NCI-H2171 treated with DMSO at 0.1 percent for 48 hours (cell line): Measurements from ENCODE around the gene CBLB.
A peak's percentile ranks its signal among the peaks of the same experiment; 100 is the strongest.

ENCODE experiments used
- DNase-seq: peaks from one replicate; lab custom pipeline; 2025; lab: John Stamatoyannopoulos, UW

The CBLB gene

GRCh38 chr3:105845488-105845887 lies 23.3 kb downstream of the CBLB start:
- DNase-seq: no peak

GRCh38 chr3:105844704-105845103 lies 24.1 kb downstream of the CBLB start:
- no peak for DNase-seq

- no peak for DNase-seq
Measured at GRCh38 chr3:105843994-105844393, 24.8 kb downstream of the CBLB start.

- DNase-seq: peak; percentile 31
Measured at GRCh38 chr3:105842943-105843342, 25.9 kb downstream of the CBLB start.

DNA sequence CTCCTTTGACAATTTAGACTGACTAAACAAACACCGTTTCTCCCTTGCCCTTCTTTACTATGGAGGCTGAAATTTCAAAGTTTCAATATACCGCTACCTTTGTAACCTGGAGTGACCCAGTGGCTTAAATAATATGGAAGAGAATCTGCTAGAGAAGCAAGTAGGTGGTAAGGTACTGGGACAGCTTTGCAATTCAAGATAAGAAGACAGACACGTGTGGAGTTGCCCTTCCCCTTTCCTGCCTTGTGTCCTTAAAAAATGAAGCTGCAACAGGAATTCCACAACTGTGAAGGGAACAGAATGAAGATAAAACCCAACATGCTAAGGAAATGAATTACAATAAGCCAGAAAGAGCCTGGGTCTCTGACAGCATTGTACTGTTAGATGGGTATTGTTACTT lies 26.4 kb downstream of the CBLB start:
- no peak for DNase-seq

DNA sequence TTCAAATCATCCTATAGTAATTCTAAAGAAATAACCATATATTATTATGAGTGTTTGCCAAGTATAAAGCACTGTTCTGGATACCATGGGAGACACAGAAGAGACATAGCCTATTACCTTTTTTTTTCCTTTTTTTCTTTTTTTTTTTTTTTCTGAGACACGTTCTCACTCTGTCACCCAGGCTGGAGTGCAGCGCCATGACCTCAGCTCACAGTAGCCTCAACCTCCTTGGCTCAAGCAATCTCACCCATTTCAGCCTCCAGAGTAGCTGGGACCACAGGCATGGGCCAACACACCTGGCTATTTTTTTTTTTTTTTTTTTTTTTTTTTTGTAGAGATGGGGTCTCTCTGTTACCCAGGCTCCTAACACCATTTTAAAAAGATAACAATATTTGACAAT lies 30.9 kb downstream of the CBLB start:
- DNase-seq: no peak

DNA sequence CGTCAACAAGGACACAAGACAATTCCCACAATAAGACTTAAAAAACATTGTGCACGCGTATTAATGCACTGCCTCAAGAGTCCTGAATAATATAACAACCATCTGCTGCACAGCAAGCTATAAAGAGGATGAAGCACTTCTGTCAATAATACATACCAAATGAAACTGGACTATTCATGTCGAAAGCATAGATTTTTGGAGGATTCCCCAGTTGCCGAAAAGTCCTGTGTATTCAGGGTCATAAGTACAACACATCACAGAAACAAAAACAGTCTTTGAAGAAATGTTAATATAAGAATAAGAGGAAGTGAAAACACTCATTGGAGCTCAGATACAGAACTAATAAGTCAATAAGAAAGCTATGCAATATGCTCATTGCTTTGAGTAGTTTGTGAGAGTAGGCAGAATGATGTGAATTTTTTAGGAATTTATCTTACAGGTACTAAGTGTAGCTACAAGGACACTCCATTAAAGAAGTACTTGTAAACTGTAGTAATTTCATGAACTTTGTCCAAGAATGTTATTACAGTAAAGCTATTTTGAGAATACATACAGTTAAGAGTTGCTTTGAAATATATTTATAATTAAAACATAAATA lies 31.6 kb downstream of the CBLB start:
- peak; percentile 51 for DNase-seq

DNA sequence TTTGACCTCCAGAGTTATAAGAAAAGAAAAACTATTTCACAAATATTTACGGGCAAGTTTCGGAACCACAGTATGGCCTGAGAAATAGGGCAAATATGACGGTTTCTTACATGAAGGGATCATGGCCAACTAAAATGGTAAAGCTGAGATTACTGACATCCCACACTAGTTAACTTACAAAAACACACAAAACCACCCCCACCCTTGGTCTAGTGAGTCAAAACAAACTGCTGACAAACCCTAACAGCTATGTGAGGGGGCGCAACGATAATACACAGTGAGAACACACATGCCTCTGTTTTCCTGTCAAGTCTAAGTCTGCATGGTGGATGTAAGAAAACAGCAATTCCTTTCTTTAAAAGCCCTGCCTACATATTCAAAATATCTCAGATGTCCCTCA lies 32.3 kb downstream of the CBLB start:
- DNase-seq: no peak

DNA sequence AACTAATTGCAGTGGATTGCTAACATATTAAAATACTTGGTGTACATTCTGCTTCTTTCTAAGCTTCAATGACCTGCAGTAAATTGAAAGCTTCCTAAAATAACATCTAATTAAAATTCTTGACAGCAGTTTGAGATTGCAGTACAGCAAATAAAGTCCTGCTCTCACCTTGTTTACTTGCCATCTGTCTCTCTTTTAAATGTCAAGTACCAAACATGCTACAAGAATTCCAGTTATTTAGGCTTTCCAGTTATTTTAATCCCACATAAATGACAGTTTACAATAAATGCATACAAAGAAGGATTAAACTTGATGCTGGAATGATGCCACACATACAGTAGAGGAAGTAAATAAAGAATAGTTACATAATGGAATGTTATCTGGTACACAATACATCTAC lies 33.2 kb downstream of the CBLB start:
- DNase-seq: peak; percentile 67

- no peak for DNase-seq
Measured at GRCh38 chr3:105834768-105835167, 34.0 kb downstream of the CBLB start.

GRCh38 chr3:105832644-105833043 lies 36.2 kb downstream of the CBLB start:
- DNase-seq: no peak

- DNase-seq: no peak
Measured at GRCh38 chr3:105830836-105831235, 38.0 kb downstream of the CBLB start.

- DNase-seq: peak; percentile 38
Measured at GRCh38 chr3:105829871-105830622, 38.8 kb downstream of the CBLB start.

DNA sequence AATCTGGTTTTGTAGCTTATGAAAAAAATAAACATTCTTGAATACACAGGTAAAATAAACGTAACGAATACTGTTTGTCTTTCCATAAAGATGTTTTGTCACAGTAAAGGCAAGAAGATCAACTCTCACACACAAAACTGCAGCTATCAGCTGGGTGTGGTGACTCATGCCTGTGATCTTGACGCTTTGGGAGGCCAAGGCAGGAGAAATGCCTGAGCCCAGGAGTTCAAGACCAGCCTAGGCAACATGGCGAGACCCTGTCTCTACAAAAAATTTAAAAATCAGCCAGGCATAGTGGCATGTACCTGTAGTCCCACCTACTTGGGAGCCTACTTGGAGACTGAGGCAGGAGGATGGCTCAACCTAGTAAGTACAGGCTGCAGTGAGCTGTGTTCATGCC lies 39.6 kb downstream of the CBLB start:
- no peak for DNase-seq

DNA sequence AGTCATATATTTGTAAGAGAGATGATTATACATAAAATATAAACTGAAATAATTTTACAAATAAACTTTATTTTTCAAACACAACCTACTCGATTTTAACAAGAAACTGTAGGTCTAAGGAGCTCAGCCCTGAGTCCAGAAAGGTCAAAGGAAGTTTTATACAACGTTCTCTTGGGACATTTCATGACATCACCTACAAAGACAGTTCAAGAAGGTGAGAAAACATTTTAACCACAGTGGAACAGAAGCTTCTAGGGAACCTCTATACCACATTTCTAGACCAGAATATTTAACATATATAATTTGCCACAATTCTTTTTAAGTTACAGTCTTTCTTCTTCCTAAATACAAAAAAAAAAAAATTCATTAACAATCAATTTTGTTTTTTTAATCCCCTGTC lies 40.1 kb downstream of the CBLB start:
- no peak for DNase-seq

GRCh38 chr3:105827959-105828358 lies 40.9 kb downstream of the CBLB start:
- DNase-seq: no peak

DNA sequence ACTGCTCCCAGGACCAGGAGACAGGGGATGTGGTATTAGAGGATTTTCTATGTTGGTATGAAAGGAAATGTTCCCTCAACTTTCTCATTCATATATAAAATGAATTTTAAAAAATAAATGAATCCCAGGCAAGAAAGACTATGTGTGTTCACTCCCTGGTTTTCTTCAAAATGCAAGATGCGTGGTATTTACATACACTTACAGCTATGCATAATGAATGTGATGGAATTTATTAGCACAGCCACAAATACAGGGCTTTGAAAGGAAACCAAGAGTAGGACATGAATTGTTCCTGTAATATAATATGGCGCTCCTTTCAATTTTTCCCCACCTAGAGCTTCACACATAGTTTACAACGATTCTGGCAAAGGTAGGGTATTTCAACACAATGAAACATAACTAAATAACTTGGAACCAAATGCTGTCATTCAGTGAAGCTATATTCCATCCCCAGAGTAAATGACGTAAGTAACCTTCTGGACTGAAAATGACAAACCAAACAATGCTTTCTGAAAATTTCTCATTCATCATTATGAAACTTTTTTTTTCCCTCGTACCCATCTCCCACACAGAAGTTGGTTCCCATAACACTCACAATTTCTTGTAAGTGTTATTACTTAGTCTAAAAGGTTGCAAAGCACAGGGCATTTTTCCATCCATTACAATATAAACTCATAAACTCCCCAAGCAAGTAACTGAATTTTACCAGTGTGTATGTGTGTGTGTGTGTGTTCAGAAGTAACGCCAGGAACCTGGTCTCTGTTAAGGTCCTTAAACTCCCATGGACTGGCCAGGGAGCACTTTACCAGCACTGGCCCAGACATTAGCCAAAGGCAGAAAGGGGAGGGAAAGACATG lies 41.8 kb downstream of the CBLB start:
- no peak for DNase-seq

DNA sequence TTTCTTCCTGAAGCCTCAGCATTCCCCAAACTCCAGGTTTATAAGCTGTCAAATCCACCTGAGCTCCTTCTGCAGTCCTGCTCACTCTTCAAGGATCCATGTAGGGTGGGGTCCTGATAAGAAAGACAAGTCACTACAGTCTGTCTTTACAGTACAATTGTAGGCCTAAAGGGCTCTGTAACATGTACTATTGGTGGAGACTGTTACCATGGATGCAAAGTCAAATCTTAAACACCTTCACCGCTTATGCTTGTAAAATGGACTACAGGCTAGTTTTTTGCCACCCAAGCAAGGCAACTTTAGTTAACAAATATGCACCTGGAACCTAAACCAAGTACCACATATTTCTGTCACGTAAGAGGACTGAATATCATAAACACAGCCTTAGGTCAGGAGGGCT lies 44.7 kb downstream of the CBLB start:
- DNase-seq: no peak

DNA sequence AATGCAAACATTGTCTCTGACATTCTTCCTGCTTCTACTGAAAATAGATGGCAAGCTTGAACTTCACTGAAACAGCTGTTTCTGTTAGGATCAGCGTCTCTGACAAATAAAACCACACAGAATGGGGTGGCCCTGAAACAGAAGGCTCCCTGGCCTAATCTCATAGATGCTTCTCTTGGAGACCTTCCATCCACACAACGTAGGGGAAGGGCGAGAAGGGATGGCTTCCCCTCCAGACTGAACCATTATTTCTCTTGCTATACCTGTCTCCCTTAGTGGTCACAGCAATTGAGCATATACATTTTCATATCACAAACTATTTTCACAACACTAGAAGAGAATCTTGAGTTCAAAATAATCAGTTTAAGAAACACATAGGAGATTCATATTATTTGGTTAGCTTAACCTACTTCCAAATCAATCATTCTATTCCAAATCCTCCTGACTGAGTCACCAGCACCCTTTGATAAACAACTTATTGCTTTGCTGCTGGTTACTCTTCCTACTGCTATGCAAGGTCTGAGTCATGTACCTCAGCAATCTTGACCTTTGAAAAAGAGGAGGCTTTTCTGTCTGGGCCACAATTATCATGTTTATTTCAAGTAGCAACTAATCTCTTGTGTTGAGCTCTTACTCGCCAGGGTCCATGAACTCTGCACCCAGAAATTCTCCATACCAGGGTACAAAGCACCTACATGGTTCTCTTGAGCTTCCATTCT lies 45.5 kb downstream of the CBLB start:
- DNase-seq: no peak

- DNase-seq: no peak
Measured at GRCh38 chr3:105822171-105823123, 46.4 kb downstream of the CBLB start.

DNA sequence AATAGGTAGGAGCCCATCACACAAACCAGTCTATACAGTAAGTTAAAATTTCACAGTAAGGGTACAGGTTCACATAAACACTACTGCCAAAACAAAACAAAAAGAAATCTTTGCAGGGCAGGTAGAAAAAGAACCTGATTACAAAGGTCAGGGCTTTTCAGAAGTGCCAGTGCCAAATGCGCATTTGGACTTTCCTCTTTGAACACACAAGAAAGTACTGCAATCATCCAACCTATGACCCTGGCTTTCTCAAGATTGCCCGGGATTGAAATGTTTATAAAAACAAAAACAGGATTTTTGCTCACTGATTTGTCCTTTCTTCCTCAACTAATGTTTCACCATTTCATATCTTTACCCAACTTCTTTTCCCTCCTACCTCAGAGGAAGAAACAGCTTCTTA lies 47.4 kb downstream of the CBLB start:
- no peak for DNase-seq
